HG02884 (cell line): Measurements from ENCODE around the gene DDX1.
"Not testable (repeated sequence)": the region's sequence is repeated elsewhere in the genome, so short reads cannot be mapped to it uniquely, and the experiment has no call there.

Experiments
- ATAC-seq: cut with Tn5 transposase; IDR thresholded peaks from one replicate; pipeline ENCODE4 v1.9.1; 2021; ENCODE audit warnings: mild to moderate bottlenecking, moderate library complexity; ENCODE audit not compliant: unreplicated experiment

Gene DDX1

GRCh38 chr2:15591692-15592463 lies at the start of gene DDX1:
Gene DDX1 (plus strand): TSS chr2:15591868. CDS start chr2:15591934, 66 bp downstream.
- peak; percentile 89 for ATAC-seq

- not testable (repeated sequence) for ATAC-seq
These were observed 49.4 kb upstream of the DDX1 start for GRCh38 chr2:15542269-15542668.

- ATAC-seq = no peak
These were observed 48.6 kb upstream of the DDX1 start for GRCh38 chr2:15543053-15543452.

- ATAC-seq = no peak
These were observed 48.1 kb upstream of the DDX1 start for GRCh38 chr2:15543541-15543940.

GRCh38 chr2:15544227-15544626 lies 47.4 kb upstream of the DDX1 start:
- ATAC-seq = no peak

GRCh38 chr2:15546297-15547098 lies 45.2 kb upstream of the DDX1 start:
- no peak for ATAC-seq

GRCh38 chr2:15547115-15547876 lies 44.4 kb upstream of the DDX1 start:
- ATAC-seq = no peak

- ATAC-seq = no peak
These were observed 42.7 kb upstream of the DDX1 start for GRCh38 chr2:15548974-15549373.

- no peak for ATAC-seq
These were observed 38.1 kb upstream of the DDX1 start for GRCh38 chr2:15553519-15553918.

- no peak for ATAC-seq
These were observed 37.7 kb upstream of the DDX1 start for GRCh38 chr2:15553951-15554350.

- no peak for ATAC-seq
These were observed 37.0 kb upstream of the DDX1 start for GRCh38 chr2:15554525-15555218.

GRCh38 chr2:15555760-15556193 lies 35.9 kb upstream of the DDX1 start:
- no peak for ATAC-seq

- ATAC-seq = no peak
These were observed 35.2 kb upstream of the DDX1 start for GRCh38 chr2:15556311-15556930.

GRCh38 chr2:15557887-15558311 lies 33.8 kb upstream of the DDX1 start:
- ATAC-seq = no peak

GRCh38 chr2:15559379-15560139 lies 32.1 kb upstream of the DDX1 start:
- ATAC-seq = no peak

- peak; percentile 37 for ATAC-seq
These were observed 31.3 kb upstream of the DDX1 start for GRCh38 chr2:15560140-15560987.

GRCh38 chr2:15560988-15561573 lies 30.6 kb upstream of the DDX1 start, which contains the start of gene NBAS:
Gene NBAS (minus strand): TSS chr2:15561334. CDS start chr2:15561304, 30 bp downstream.
- peak; percentile 84 for ATAC-seq
